Superior temporal gyrus (tissue), 1 donor: ENCODE data around the gene GATAD2B.
"Not testable (repeated sequence)": the region's sequence is repeated elsewhere in the genome, so short reads cannot be mapped to it uniquely, and the experiment has no call there.

Experiments used
- DNase-seq: peaks from one replicate; pipeline ENCODE4 v3.0.0-alpha.2; 2016; ENCODE audit errors: extremely low spot score

GATAD2B gene

GRCh38 chr1:153840774-153841173, 82.0 kb downstream of the GATAD2B start:
- not testable (repeated sequence) for DNase-seq

DNA sequence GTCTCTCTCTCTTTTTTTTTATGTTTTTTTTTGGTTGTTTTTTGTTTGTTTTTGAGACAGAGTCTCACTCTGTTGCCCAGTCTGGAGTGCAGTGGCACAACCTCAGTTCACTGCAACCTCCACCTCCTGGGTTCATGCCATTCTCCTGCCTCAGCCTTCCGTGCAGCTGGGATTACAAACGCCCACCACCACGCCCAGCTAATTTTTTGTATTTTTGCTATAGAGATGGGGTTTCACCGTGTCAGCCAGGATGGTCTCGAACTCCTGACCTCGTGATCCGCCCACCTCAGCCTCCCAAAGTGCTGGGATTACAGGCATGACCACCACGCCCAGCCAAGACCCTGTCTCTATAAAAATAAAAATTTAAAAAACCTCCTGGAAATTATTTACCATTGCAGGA, 88.8 kb downstream of the GATAD2B start:
- not testable (repeated sequence) for DNase-seq

GRCh38 chr1:153833171-153833570, 89.6 kb downstream of the GATAD2B start:
- DNase-seq: peak; percentile 31

DNA sequence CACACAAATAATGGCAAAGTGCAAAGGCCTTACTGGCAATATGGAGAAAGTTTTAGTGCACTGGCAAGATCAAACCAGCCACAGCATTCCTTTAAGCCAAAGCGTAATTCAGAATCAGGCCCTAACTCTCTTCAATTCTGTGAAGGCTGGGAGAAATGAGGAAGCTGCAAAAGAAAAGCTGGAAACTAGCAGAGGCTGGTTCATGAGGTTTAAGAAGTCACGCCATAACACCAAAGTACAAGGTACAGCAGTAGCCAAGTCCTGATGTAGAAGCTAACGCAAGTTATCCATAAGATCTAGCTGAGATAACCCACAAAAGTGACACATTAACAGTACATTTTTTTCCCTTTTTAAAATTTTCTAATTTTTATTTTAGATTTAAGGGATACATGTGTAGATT, 90.5 kb downstream of the GATAD2B start:
- no peak for DNase-seq

DNA sequence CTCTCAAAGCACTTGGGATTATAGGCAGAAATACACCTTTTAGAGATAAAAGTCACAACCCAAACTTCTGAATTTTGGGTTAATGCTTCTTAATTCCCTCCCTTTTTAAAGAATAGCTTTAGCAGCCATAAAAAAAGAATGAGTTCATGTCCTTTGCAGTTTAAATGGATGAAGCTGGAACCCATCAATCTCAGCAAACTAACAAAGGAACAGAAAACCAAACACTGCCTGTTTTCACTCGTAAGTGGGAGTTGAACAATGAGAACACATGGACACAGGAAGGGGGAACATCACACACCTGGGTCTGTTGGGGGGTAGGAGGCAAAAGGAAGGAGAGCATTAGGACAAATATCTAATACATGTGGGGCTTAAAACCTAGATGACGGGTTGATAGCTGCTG, 91.7 kb downstream of the GATAD2B start:
- no peak for DNase-seq

DNA sequence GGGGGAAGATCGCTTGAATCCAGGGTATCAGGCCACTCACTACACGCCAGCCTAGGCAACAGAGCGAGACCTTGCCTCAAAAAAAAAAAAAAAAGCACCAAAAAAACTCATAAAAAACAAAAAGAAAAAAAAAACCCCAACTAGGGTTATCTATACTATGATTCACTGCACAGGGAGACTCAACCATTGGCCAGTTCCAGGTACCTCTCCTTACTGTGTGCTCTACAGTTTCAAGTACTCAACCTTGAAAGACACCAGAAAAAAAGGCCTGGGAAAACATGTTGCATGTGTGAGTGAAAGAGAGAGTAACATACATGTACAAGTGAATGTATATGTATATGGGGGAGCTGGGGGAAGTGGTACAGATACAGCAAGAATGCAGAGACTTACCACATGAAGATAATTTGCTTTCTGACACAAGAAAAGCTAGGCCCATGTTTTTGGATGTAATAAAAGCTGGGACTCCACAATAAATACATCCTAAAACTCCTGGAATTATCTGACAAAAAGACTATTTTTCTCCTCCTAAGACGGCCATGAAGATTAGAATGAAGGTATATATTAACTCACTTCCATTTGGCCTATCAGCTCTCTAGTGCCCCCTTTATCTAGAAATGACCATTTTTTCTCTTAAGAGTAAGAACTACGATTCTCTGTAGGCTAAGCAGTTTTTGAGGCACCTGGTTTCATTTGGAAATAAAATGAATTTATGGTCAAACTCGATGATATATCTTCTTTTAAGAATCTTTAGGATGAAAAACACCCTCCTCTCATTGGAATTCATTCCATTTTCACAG, 95.4 kb downstream of the GATAD2B start:
- DNase-seq: no peak

DNA sequence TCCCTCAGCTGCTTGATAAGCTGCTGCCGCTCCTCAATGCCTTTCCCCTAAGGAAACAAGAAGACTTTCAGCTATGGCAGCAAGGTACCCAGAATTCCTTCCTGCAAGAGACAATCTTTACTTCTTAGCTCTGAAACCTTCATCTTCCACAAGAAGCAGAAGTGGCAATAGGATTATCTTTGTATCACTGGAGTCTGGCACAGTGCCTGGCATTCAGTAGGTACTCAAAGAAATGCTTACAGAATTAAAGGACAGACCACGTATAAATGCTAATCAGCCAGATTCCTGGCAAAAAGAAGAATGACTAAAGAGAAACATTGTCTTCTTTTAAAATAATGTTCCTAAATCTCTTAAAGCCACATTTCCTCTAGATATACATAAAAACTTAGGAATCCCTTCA, 103.9 kb downstream of the GATAD2B start:
- DNase-seq: no peak

DNA sequence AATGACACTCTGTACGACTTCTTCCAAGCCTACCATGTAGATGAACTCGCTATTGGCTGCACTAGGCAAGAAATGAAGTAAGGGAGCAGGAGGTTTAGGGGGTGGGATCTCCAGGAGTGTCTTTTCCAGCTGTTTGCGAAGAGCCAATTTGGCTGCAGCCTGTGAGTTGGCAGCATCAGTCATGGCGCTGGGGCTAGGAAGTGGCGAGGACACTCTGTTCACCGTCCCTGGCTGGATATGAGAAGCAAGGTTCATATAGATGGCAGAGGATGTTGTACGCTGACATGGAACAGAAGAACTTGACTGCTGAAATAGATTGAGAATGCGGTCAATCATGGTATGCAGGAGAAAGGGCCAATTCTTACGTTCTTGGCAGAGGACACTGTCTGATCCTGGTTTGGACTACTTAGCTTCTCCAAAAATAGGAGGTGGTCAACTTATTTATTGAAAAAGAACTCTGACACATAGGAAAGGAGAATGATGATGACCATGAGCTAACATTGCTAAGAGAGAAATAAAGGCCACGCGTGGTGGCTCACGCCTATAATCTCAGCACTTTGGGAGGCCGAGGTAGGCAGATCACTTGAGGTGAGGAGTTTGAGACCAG, 106.4 kb downstream of the GATAD2B start:
- no peak for DNase-seq

GRCh38 chr1:153805886-153806719, 116.7 kb downstream of the GATAD2B start:
- no peak for DNase-seq

DNA sequence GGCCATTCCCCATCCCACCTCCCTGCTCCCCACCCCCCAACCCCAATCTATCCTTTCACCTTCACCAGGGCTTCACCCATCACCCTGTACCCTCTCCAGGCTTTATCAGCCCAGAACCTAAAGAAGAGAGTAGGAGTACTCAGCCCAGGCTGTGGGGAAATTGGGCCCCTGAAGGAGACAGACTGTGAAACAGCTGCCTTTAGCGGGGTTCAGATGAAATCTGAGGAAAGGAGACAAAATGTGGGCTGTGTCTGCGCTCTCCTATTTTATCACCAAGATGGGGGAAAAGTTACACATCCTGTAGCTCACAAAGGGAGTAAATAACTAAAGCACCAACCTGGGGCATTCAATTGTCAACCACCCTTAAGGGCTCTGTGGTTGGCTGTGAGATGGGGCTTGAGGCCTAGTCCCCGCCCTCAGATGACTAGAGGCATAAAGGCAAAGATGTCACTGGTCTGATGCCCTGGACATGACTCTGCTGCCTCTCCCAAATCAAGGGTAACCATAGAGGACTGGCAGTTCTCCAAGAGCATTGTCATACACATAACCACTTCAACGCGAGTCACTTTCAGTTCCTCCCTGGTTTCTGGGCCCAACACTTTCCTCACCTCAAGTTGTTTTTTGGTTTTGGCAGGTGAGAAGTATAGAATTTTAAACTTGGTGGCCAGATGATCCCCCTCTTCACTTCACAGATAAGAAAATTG, 117.6 kb downstream of the GATAD2B start:
- DNase-seq: peak; percentile 21

- DNase-seq: no peak
Observed at GRCh38 chr1:153804112-153804511, 118.7 kb downstream of the GATAD2B start.

GRCh38 chr1:153803470-153804056, 119.2 kb downstream of the GATAD2B start:
- no peak for DNase-seq

DNA sequence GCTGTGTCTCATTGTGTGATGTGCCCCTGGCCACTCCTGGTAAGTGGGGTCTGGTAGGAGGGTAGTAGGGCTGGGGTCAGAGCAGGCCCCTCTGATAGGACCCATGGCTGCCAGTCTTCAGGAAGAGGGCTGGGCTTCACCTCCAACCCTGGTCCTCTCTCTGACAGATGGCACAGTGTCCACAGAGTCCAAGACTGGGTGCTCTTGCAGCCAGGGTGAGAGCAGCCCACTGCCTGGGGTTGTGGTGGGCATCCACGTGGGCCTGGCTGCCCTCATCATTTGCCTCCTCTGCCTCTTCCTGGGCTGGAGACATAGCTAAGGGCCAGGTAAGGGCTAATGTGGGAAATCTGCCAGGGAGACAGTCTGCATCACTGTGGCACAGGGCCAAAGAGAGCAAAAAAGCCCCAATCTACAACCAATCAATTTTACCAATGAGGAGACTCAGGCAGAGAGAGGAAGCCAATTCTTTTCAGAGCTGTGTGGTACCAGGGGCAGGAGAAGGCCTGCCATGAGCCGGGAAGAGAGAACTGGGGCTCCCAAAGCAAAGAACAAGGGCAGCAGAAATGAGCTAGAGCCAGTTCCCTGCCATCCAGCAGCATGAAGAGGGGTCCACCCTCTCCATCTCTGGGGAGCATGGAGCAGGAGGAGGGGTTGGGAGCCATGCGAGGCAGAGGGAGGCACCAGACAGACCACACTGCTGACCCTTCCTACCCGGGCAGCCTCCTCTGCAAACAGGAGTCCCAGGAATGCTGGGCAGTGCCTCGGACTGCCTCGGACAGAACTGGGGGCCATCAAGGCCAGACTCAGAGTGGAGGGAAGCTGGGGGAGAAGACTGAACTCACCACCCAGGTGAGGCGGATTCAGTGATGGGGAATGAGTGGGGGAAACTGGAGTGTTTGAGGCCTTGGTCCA, 120.7 kb downstream of the GATAD2B start:
- DNase-seq: no peak

DNA sequence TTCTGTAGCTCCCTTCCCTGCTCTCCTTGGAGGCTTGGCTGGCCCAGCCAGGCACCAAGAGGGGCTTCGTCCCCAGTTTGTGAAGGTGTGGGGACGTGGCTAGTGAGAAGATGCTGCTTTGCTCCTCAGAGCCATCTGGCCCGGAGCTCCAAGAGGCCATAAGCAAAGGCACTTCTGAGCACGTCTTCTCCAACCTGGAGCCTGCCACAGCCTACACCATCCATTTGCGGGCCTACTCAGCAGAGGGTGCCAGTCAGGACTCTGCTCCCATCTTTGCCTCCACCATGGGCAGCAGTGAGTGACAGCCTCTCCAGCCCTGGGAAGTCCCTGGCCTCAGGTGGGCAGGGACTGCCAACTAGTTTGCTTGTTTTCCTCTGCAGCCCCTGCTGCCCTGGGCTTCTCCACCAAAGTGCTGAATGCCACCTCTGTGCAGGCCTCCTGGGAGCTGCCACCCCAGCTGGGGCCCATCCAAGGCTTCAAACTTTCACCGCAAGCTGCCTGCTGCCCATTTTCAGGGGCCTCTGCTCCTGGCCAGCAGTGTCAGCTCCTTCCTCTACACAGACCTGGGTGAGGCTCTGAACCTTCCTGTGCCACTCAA, 121.6 kb downstream of the GATAD2B start:
- DNase-seq: no peak

GRCh38 chr1:153800516-153800915, 122.3 kb downstream of the GATAD2B start:
- DNase-seq: no peak

- no peak for DNase-seq
Observed at GRCh38 chr1:153799566-153800465, 123.0 kb downstream of the GATAD2B start.

- no peak for DNase-seq
Observed at GRCh38 chr1:153799016-153799415, 123.8 kb downstream of the GATAD2B start.

GRCh38 chr1:153798468-153798780, 124.3 kb downstream of the GATAD2B start:
- no peak for DNase-seq
